Right lobe of liver (tissue), 4 donors: ENCODE results near the gene GPATCH3.

ENCODE experiments used
- POLR2A ChIP-seq: fragments of 450-650 bp; IDR thresholded peaks from one replicate; pipeline ENCODE4 v1.6.1; 2017; ENCODE audit warnings: antibody characterized with exemption, mild to moderate bottlenecking
- TF ChIP-seq, protein P1 (sequence below), 4 donors: fragments of 200-600 bp in 3 of 4; fragments of 450-650 bp in 1 of 4; IDR thresholded peaks; one replicate each; pipeline versions ENCODE4 v1.5.1 to v1.8.0; 2016 to 2022; ENCODE audit warnings: antibody characterized with exemption in 4 of 4, mild to moderate bottlenecking in 2 of 4
- donor health status: DM: no; HTN: no; CAD: no.
- donor health status: DM: no; HTN: no; CAD: no.
- donor health status: DM: no; HTN: yes; CAD: no.

DNA sequence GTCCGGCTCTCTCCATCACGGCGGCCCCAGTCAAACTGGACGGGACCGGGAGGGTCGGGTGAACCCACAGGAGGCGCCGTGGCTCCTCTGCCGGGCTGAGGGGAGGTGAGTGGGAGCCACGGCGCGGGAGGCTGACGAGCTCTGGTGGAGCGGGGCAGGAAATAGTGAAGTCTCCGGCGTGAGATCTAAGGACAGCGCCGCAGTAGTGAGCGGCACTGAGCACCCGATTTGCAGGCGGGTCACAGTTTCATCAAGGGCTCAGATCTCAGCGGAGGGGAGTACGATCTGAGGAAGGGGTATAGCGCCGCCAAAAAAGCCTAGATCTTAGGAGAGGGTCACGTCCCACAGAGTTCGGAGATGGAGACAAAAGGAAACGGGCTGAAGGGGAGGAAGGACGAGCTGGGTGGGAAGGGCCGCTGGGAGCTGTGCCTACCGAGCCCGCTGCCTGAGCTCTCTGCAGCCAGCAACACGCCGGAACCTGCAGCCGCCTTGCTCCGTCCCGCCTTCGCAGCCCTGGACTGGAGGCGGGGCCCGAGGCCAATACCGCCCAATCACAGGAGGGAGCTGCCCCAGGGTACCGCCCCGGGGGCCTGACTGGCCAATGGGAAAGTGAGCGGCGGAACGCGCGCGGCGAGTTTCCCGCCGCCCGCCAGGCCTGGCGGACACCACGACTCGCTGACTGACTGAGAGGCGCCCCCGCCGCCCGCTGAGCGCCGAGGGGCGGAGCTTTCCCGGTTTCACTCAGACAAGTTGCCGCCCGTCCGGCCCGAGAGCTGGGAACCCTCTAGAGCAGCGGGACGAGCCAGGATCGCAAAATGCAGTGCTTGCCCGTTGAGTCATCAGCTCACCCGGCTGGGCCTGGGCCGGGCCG lies 35.4 kb downstream of the GPATCH3 start:
- TF ChIP-seq, protein P1, sequence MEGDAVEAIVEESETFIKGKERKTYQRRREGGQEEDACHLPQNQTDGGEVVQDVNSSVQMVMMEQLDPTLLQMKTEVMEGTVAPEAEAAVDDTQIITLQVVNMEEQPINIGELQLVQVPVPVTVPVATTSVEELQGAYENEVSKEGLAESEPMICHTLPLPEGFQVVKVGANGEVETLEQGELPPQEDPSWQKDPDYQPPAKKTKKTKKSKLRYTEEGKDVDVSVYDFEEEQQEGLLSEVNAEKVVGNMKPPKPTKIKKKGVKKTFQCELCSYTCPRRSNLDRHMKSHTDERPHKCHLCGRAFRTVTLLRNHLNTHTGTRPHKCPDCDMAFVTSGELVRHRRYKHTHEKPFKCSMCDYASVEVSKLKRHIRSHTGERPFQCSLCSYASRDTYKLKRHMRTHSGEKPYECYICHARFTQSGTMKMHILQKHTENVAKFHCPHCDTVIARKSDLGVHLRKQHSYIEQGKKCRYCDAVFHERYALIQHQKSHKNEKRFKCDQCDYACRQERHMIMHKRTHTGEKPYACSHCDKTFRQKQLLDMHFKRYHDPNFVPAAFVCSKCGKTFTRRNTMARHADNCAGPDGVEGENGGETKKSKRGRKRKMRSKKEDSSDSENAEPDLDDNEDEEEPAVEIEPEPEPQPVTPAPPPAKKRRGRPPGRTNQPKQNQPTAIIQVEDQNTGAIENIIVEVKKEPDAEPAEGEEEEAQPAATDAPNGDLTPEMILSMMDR (IDR thresholded peaks at IDR 0.05), result peak in 1 of 4 donors; percentile 3
- TF ChIP-seq POLR2A, result peak; percentile 95
